ENCODE data around the gene PLEKHA3.
A peak's percentile ranks its signal among the peaks of the same experiment; 100 is the strongest.

PLEKHA3 gene

GRCh38 chr2:178449700-178450523 is 30.3 kb upstream of the PLEKHA3 start:
- H3K36me3 ChIP-seq (ENCODE audit: control insufficient read depth, insufficient read depth, low read length) = no peaks in the 10 kb centered on the region
- peak overlapping the region; percentile 55 for H3K4me2 ChIP-seq (ENCODE audit: low read length)
- H3K9me3 ChIP-seq (ENCODE audit: control insufficient read depth, low read length) = no peaks in the 10 kb centered on the region
- H2AFZ ChIP-seq = peak overlapping the region; percentile 98
- peaks cover 3% of the 10 kb centered on the region for H3K79me2 ChIP-seq
- TF ChIP-seq CTCF (IDR thresholded peaks at IDR 0.05) = no peak
- H3K4me3 ChIP-seq (ENCODE audit: low read depth, low read length) = peak overlapping the region; percentile 82
- H3K4me1 ChIP-seq = peaks cover 19% of the 10 kb centered on the region
- H3K27me3 ChIP-seq (ENCODE audit: control insufficient read depth, insufficient read depth, low read length) = no peaks in the 10 kb centered on the region
- peak overlapping the region; percentile 97 for H3K27ac ChIP-seq
- no peak overlapping the region for H3K9ac ChIP-seq

DNA sequence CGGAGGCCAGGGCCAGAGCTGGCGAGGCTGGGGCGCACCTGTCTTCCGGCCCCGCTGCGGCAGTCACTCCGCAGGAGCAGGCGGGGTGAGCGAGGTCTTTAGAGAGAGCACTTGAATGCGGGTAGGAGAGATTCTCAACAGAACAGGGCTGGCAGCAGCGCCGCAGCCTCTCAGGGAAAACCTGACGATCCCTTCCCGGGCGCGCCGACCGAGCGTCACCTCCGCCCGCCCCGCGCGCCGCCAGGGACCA is 29.8 kb upstream of the PLEKHA3 start:
- H3K4me1 ChIP-seq = peaks cover 19% of the 10 kb centered on the region
- peak overlapping the region; percentile 97 for H3K27ac ChIP-seq
- H3K27me3 ChIP-seq (ENCODE audit: control insufficient read depth, insufficient read depth, low read length) = no peaks in the 10 kb centered on the region
- H3K4me3 ChIP-seq (ENCODE audit: low read depth, low read length) = peak overlapping the region; percentile 82
- peaks cover 3% of the 10 kb centered on the region for H3K79me2 ChIP-seq
- H3K9ac ChIP-seq = no peak overlapping the region
- peak overlapping the region; percentile 98 for H2AFZ ChIP-seq
- no peak for TF ChIP-seq CTCF (IDR thresholded peaks at IDR 0.05)
- no peaks in the 10 kb centered on the region for H3K9me3 ChIP-seq (ENCODE audit: control insufficient read depth, low read length)
- H3K36me3 ChIP-seq (ENCODE audit: control insufficient read depth, insufficient read depth, low read length) = no peaks in the 10 kb centered on the region
- peak overlapping the region; percentile 55 for H3K4me2 ChIP-seq (ENCODE audit: low read length)

DNA sequence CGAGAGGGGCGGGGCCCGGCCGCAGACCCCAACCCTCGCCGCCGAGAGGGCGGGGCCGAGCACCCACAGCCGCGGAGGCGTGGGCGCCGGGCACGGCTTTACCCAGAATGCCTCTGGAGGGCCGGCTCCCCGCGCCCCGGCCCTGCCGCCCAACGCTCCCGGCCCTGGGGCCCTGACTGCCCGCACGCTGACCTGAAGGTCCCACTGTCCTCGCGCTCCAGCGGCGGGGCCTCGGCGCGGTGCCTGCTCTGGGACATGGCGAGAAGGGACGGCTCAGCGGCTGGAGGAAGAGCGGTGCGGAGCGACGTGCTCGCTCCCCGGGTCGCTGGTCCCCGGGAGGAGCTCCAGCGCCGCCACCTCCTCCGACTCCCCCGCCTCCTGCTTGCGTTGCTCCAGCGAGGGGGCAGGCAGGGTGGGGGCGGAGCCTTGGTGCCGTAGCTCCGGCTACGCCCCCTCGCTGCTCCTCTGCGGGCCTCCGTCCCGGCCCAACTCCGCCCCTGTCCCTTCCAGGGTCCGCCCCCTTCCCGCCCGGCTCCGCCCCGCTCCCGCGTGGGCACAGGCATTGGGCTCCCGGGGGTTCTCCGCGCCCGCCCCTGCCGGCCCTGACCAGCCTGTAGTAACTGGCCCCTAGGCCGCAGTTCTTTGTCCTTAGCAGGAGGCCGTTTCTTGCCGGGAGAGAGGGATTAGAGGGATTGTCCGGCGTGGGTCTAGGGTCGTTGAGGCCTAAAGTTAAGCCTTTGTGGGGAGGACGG is 29.3 kb upstream of the PLEKHA3 start, which contains the start of the genes PJVK and PRKRA:
TSS of gene PJVK (plus strand) at position 605 of the 752 bp plus-strand sequence. CDS start 2,032 bp downstream, outside the sequence.
TSS of gene PRKRA (minus strand) at position 402 of the 752 bp plus-strand sequence. CDS start at position 257, 145 bp downstream.
- H3K27ac ChIP-seq = peak within 1 kb of the TSS; percentile 97
- no peaks in the 10 kb centered on the region for H3K36me3 ChIP-seq (ENCODE audit: control insufficient read depth, insufficient read depth, low read length)
- peak within 1 kb of the TSS; percentile 92 for H3K9ac ChIP-seq
- TF ChIP-seq CTCF (IDR thresholded peaks at IDR 0.05) = peak; percentile 6
- no peaks in the 10 kb centered on the region for H3K9me3 ChIP-seq (ENCODE audit: control insufficient read depth, low read length)
- H3K79me2 ChIP-seq = peaks cover under 1% of the 10 kb centered on the region
- H3K4me2 ChIP-seq (ENCODE audit: low read length) = peak within 1 kb of the TSS; percentile 85
- H3K27me3 ChIP-seq (ENCODE audit: control insufficient read depth, insufficient read depth, low read length) = no peaks in the 10 kb centered on the region
- H3K4me3 ChIP-seq (ENCODE audit: low read depth, low read length) = peak within 1 kb of the TSS; percentile 82
- H3K4me1 ChIP-seq = peaks cover 19% of the 10 kb centered on the region
- H2AFZ ChIP-seq = peak within 1 kb of the TSS; percentile 98

GRCh38 chr2:178452334-178452733 is 27.9 kb upstream of the PLEKHA3 start:
- no peak overlapping the region for H3K27ac ChIP-seq

More at GRCh38 chr2:178452334-178452733, 27.9 kb upstream of the PLEKHA3 start:
- Histone ChIP-seq H3K36me3 (ENCODE audit: control insufficient read depth, insufficient read depth, low read length) (no peaks in the 10 kb centered on the region), H3K9ac (no peak overlapping the region), H3K4me2 (ENCODE audit: low read length) (no peak overlapping the region), H3K27me3 (ENCODE audit: control insufficient read depth, insufficient read depth, low read length) (no peaks in the 10 kb centered on the region), H2AFZ (peak overlapping the region; percentile 57), H3K4me1 (peaks cover 19% of the 10 kb centered on the region), H3K79me2 (no peaks in the 10 kb centered on the region), H3K4me3 (ENCODE audit: low read depth, low read length) (no peak overlapping the region), H3K9me3 (ENCODE audit: control insufficient read depth, low read length) (no peaks in the 10 kb centered on the region)
- no peak for TF ChIP-seq CTCF (IDR thresholded peaks at IDR 0.05)
